ENCODE data around the gene TTC16. TPM values are rescaled to one million over a fixed set of nuclear protein-coding genes. Genes with fewer than 3 reads are reported as not detected.
A peak's percentile ranks its signal among the peaks of the same experiment; 100 is the strongest.

TTC16 gene
- total RNA-seq, 6 experiments from 2014 or later, result 0.05 to 0.12 TPM; not detected in 4

GRCh38 chr9:127734247-127734746 lies 18.4 kb downstream of the TTC16 start:
- no peaks in the 10 kb centered on the region for H3K9me3 ChIP-seq
- ATAC-seq (no peak), DNase-seq (no peak)
- TF ChIP-seq CTCF (IDR thresholded peaks at IDR 0.05) (no peak), POLR2A (IDR thresholded peaks at IDR 0.05) (no peak)
- 50% methylated on average over 2 of the region's 22 CpGs for WGBS (ENCODE audit: insufficient coverage, low coverage, low lambda C conversion rate, missing lambda C conversion rate)
- H3K36me3 ChIP-seq, result no peaks in the 10 kb centered on the region
- peaks cover 0 to 6% (median 3%) of the 10 kb centered on the region in 4 donors for H3K4me1 ChIP-seq
- intact Hi-C loops (cut with DNase I), result loop anchor here (5.0 to 10.0 kb wide), 3 partner anchors 141 to 147 kb away; partner anchors contain the start of gene AK1 (in 1 of the 2)
- H3K27ac ChIP-seq, result peak overlapping the region in 2 of 3 donors; percentile 63 to 90
- H3K27me3 ChIP-seq, result no peaks in the 10 kb centered on the region
- H3K4me3 ChIP-seq, result peak overlapping the region; percentile 79 to 89 (median 87)

GRCh38 chr9:127734747-127735529 lies 19.1 kb downstream of the TTC16 start, which contains the start of gene TOR2A:
TSS of gene TOR2A (minus strand) at chr9:127735294. CDS start at chr9:127735270, 24 bp downstream.
- peak; percentile 95 to 98 (median 96) for ATAC-seq
- peak within 1 kb of the TSS; percentile 79 to 89 (median 87) for H3K4me3 ChIP-seq
- TF ChIP-seq POLR2A (IDR thresholded peaks at IDR 0.05), result peak; percentile 92
- TF ChIP-seq CTCF (IDR thresholded peaks at IDR 0.05), result peak; percentile 92 to 98 (median 94)

GRCh38 chr9:127735530-127736185 lies 19.8 kb downstream of the TTC16 start:
- Histone ChIP-seq H3K4me3 (no peak overlapping the region), H3K36me3 (no peaks in the 10 kb centered on the region), H3K27ac (no peak overlapping the region), H3K27me3 (no peaks in the 10 kb centered on the region), H3K9me3 (no peaks in the 10 kb centered on the region), H3K4me1 (peaks cover 0 to 6% (median 3%) of the 10 kb centered on the region in 4 donors)
- TF ChIP-seq POLR2A (IDR thresholded peaks at IDR 0.05) (no peak), CTCF (IDR thresholded peaks at IDR 0.05) (no peak)
- ATAC-seq (no peak), DNase-seq (no peak)
- 13% methylated on average over 11 of the region's 15 CpGs for WGBS (ENCODE audit: insufficient coverage, low coverage, low lambda C conversion rate, missing lambda C conversion rate)
- intact Hi-C loops (cut with DNase I), result loop anchor here in 1 of 2 donors (5.0 to 10.0 kb wide), 2 partner anchors 139 to 187 kb away; partner anchors contain the start of gene AK1

More at GRCh38 chr9:127734747-127735529, 19.1 kb downstream of the TTC16 start, which contains the start of gene TOR2A:
- under 1% methylated on average over 28 of the region's 76 CpGs for WGBS (ENCODE audit: insufficient coverage, low coverage, low lambda C conversion rate, missing lambda C conversion rate)
- Histone ChIP-seq H3K4me1 (peaks cover 0 to 6% (median 3%) of the 10 kb centered on the region in 4 donors), H3K9me3 (no peaks in the 10 kb centered on the region), H3K27ac (peak within 1 kb of the TSS; percentile 63 to 90 (median 86)), H3K27me3 (no peaks in the 10 kb centered on the region), H3K36me3 (no peaks in the 10 kb centered on the region)
- intact Hi-C loops (cut with DNase I), result loop anchor here (5.0 to 10.0 kb wide), 4 partner anchors 140 to 187 kb away; partner anchors contain the start of gene AK1 (in 1 of the 2)
- peak; percentile 98 for DNase-seq

GRCh38 chr9:127738666-127739065 lies 22.8 kb downstream of the TTC16 start:
- peaks cover 0 to 8% of the 10 kb centered on the region in 2 donors for H3K27me3 ChIP-seq
- H3K36me3 ChIP-seq, result no peaks in the 10 kb centered on the region
- ATAC-seq, result no peak
- TF ChIP-seq POLR2A (IDR thresholded peaks at IDR 0.05) (no peak), CTCF (IDR thresholded peaks at IDR 0.05) (no peak)
- 79% methylated on average over 8 of the region's 13 CpGs for WGBS (ENCODE audit: insufficient coverage, low coverage, low lambda C conversion rate, missing lambda C conversion rate)
- intact Hi-C loops (cut with DNase I), result loop anchor here in 1 of 2 donors (5.0 to 10.0 kb wide), 2 partner anchors 136 to 184 kb away; partner anchors contain the start of gene AK1
- no peaks in the 10 kb centered on the region for H3K9me3 ChIP-seq
- H3K4me3 ChIP-seq, result no peak overlapping the region
- no peak for DNase-seq
- peaks cover 0 to 6% (median 3%) of the 10 kb centered on the region in 4 donors for H3K4me1 ChIP-seq
- no peak overlapping the region for H3K27ac ChIP-seq
